Activated CD8-positive, alpha-beta memory T cell treated with anti-CD3 and anti-CD28 coated beads for 1 hour (primary cell): ENCODE data around the gene DAZAP1.

Experiments used
- DNase-seq, 2 donors: peaks; one replicate each; pipeline ENCODE4 v3.0.0-alpha.2; 2020; ENCODE audit warnings: low read depth in 1 of 2; ENCODE audit errors: extremely low read depth in 1 of 2

The DAZAP1 gene

DNA sequence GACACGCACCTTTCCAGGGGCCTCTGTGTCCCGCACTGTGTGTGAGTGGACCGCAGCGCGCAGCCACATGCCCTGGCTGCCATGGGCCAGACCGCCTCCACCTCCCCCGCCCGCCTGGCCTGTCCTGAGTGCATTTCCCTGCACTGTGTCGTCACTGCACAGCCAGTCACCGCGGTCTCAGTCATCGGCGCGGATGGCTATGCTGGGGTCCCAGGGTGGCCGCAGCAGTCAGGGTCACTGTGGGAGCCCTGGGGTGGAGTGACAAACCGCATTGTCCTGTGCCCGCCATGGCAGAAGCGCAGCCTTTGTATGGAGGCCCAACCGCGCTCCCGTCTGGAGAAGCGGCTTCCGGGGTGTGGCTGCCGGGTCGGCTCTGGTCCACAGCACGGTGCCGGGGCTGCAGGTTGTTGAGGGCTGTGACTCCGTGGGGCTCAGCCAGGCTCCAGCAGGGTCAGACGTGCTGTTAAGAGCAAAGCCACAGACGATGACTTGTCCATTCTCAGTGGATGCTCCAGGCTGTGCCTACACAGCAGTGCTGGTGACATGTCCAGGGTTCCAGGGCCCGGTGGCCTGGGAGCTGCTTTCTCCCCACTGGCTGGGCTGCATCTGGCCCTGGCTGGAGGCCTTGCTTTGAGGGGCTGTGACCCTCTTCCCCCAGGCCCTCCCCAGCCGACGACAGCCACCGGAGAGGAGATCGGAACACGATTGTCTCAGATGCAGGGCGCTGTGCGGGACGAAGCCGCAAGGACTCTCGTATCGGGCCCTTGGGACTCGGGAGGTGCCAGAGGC is 30.0 kb upstream of the DAZAP1 start:
- DNase-seq: no peak

DNA sequence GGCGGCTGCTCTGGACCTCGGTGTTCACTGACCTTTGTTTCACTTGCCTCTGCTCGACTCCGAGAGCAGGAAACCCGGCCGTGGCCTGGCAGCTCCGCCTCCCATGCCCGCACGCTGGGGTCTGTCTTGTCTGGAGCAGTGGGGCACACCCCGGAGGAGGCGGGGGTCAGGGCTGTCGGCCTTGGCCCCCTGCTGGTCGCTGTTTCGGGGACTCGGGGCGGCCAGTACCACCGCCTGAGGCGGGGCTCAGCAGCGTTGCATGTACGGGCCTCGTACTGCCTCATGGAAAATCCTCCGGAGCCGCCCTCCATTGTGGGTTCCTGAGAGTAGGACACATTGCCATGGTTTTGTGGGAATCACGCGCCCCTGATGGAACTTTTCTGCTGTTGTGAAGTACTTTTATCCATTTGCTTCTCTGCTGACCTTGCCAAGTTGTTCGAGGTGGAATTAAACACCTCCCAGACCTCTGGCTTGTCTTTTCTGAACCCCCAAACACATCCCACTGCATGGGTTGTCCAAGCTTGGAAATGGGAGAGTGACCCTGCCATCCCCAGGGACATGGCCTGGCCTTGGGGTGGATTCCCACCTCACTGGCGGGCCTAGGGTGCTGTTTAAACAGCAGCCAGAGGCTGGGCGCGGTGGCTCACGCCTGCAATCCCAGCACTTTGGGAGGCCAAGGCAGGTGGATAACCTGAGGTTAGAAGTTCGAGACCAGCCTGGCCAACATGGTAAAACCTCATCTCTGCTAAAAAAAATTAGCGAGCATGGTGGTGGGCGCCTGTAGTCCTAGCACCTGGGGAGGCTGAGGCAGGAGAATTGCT is 29.2 kb upstream of the DAZAP1 start:
- DNase-seq: no peak

DNA sequence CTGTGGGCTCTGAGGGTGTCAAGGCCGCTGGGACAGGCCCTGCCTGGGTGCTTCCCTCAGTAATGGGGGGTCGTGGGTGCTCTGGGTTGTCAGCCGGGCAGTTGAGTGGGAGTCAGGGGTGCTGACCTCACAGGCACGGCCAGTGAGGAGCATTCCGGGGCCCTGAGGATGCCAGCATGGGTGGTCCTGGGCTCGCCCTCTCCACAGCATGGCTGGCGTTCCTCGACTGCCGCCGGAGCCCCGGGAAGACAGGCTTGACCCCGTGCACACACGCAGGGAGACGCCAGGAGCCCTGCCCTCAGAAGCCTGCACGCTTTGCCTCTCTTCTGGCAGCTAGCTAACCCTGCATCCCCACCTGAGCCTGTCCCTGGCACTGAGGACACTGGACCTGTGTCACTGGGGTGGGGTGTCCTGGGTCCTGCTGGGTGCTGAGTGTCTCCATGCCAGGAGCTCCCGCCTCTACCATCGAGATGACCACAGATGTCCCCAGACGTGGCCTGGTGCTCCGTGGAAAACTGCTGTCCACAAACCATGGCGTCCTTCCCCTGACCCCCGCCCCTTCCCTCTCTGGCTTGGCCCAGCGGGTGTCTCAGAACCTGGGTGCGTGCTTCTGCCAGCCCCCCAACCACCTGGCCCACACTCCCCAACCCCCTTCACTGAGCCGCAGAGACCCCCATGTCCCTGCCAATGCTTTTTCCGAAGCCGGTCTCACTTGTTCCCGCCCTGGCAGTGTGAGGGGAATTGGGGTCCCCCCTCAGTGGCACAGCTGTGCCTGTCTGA is 28.1 kb upstream of the DAZAP1 start:
- no peak for DNase-seq

DNA sequence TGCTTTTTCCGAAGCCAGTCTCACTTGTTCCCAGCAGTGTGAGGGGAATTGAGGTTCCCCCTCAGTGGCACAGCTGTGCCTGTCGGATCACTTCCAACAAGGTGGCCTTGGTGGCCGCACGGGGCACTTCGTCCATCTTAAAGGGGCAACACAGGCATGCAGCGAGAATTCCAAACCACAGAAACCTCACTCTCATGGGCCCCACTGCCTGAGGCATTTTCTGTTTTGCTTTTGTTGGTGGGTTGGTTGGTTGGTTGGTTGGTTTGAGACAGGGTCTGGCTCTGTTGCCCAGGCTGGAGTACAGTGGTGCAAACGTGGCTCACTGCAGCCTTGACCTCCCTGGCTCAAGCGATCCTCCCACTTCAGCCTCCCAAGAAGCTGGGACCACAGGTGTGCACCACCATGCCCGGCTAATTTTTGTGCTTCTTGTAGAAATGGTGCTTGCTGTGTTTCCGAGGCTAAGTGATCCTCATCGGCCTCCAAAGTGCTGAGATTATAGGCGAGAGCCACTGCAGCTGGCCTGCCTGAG is 27.4 kb upstream of the DAZAP1 start:
- no peak for DNase-seq

DNA sequence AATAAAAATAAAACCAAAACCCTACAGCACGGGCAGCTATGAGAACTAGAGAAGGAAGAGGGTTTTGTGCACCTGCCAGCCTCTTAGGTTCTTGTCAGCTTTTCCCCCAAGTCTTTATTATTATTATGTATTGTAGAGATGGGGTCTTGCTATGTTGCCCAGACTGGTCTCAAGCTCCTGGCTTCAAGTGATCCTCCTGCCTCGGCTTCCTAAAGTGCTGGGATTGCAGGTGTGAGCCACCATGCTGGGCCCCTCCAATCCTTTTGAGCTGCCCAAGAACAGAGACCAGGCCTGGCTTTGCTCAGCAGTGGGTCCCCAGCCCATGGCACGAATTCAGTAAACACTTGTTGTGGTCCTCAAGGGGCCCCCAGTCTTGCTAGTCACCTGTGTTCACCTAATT is 25.1 kb upstream of the DAZAP1 start:
- no peak for DNase-seq

DNA sequence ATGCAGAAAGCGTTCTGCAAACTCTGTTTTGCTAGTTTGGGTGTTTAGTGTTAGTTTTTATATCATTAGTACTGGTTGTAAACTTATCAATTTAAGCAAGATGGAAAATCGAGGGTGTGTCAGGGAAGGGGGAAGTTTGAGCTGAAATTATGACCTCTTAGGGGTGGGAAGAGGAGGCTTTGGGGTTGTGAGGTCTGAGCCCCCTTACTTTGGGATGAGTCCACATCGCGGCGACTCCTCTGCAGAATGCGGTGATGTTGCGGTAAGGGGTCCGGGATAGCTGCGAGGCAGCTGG is 24.4 kb upstream of the DAZAP1 start:
- DNase-seq: no peak

DNA sequence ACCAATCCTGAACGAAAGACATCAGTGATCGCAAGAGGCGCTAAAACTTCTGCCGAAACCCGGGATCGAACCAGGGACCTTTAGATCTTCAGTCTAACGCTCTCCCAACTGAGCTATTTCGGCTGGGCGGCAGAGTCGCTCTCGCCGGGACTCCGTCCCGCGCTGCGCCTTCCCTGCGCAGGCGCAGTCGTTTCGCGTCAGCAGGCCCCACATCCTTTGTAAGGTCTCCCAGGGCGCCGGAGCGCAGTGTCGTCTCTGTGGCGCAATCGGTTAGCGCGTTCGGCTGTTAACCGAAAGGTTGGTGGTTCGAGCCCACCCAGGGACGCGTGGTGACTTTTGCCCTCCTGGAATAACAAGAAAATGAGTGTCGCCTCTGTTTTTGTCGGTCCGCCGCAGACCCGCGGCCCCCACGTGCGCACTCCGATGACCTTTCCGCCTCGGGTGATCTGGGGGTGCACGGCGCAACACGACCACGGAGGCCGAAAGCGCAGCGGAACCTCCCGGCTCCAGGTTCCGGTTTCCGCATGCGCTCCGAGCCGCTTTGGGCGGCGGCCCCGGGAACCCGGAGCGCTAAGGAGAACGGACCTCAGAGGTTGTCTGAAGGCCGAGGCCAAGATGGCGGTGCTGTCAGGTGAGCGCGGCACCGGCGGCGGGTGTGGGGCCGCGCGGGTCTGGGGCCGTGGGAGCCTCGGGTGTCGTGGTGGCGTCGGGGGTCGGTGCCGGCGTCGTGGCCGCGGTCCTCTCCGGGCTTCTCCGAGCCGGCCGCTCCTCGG is 23.9 kb upstream of the DAZAP1 start, which contains the start of gene NDUFS7:
Gene NDUFS7 (plus strand): TSS at position 596 of the 773 bp plus-strand sequence. CDS start 20 bp downstream, at position 616.
- DNase-seq: peak; percentile 75 to 89

DNA sequence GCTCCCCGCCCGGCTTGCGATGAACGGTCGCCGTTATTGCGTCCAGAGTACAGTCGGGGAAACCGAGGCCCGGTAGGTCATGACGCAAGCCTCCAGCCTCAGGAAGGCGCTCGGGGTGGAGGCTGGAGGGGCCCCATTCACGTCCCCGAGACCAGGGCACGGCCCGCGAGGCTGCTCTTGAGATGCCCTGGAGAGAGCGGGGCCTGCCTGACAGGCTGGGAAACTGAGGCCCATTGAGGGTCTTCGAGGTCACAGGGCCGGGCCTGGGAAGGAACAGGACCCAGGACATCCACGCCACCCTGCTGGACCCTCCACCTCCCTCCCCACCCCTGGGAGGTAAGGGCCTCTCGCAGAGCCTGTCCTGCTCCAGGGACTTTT is 23.3 kb upstream of the DAZAP1 start:
- no peak for DNase-seq

DNA sequence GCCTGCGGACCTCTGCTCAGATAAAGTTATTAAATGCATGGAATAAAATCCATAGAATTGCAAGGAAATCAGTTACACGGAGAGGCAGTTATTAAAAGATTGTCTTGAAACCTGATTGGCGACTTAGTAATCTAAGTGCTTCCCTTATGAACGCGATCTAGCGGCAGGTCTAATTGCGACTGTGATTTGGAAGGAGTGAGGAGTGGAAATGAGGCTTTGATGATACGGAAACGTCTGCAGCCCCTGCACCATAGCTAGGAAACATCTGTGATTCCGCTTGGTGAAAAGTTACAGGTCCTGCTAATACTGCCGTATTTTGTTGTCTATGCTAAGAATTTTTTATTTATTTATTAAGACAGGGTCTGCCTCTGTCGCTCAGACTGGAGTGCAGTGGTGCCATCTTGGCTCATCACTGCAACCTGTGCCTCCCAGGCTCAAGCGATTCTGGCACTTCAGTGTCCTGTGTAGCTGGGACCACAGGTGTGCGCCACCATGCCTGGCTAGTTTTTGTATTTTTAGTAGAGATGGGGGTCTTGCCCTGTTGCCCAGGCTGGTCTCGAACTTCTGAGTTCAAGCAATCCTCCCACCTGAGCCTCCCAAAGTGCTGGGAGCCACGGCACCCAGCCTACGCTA is 22.8 kb upstream of the DAZAP1 start:
- DNase-seq: no peak

DNA sequence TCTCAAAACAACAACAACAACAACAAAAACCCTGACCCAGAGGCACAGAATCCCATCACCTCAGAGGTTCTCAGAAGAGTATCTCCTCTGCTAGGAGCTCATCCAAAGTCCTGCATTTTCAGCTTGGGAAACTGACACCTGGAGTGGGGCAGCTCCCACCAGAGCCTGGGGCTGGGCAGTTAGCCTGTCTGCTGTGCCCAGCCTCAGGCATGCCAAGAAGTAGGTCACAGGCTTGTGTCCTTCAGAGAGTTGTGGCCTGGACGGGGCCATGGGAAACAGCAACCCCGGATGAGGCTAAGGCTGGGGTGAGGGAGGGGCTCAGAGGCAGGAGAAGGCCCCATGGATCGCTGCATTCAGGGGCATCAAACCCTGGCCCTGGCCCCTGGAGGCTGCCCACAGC is 21.6 kb upstream of the DAZAP1 start:
- DNase-seq: no peak

DNA sequence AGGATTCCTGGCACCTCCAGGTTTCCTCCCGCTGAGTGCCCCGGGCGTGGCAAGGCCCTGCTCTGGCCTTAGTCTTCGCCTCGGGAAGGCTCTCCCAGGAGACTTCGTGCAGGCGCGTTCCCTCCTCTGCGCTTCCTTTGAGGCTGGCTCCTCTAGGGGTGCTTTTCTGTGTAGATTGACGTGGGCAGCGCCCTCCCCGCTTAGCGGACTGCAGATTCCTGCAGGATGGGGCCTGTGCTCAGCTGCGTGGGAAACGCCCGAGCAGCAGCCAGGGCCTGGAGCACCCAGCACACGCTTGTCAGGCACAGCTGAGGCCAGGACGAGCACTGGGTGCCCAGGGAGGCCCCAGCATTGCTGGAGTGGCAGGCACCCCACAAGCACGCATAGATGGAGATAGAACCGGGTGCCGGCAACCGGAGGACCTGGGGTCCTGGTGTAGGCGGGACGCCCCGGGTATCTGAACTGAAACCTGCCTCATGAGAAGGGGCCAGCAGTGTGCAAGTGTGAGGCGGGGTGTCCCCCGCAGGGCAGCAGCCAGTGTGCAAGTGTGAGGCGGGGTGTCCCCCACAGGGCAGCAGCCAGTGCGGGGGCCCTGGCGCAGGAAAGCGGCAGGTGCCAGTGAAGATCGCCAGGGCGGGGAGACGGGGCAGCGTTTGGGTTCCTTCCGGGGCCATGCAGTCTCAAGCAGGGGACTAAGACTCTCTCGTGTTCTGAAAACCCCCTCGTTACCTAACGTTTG is 20.3 kb upstream of the DAZAP1 start:
- no peak for DNase-seq

DNA sequence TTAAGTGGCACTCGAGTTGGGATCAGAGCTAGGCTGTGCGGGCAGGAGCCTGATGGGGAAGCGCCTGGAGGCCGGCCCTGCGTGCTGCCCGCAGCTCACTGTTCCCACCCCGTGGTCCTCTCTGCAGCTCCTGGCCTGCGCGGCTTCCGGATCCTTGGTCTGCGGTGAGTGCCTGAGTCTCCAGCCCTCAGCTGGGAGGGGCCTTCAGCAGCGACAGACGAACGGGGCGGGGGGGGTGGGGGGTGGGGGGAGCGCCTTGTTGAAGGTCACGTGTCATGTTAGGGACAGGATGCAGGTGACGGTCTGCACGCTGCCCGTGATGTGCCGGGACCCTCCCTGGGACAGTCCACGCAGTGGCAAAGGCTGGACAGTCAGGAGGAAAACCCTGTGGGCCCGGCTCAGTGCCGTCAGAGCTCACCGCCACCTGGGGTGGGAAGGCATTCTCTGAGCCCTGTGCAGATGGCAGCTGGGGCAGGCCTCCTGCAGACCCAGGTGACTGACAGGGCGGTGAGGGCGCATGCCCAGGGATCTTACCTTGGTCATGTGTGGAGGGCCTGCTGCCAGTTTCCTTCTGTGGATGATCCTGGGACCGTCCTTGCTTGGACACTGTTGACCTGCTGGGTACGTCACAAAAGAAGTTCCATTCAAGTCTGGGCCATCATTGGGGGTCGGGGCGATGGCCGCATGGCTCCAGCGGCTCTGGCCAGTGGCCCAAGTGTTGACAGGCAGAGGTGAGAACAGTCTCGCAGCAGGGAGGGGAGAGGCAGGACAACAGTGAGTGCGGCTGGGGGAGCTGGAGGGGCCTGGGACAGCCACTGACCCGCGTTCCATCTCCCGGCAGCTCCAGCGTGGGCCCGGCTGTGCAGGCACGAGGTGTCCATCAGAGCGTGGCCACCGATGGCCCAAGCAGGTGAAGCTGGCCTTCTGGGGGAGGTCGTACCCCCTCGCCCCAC is 19.4 kb upstream of the DAZAP1 start:
- DNase-seq: no peak

DNA sequence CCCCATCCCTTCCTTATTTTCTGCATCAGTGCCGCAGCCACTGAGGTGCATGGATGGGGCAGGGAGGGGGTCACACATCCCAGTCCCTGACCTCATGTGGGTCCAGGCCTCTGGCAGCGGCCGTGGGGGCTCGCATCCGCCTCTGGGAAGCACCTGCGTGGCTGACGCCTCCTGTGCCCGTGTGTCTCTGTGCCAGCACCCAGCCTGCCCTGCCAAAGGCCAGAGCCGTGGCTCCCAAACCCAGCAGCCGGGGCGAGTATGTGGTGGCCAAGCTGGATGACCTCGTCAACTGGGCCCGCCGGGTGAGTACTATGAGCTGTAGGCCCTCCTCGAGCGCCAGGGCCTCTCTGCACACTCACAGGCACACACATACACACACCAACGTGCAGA is 18.8 kb upstream of the DAZAP1 start:
- no peak for DNase-seq

DNA sequence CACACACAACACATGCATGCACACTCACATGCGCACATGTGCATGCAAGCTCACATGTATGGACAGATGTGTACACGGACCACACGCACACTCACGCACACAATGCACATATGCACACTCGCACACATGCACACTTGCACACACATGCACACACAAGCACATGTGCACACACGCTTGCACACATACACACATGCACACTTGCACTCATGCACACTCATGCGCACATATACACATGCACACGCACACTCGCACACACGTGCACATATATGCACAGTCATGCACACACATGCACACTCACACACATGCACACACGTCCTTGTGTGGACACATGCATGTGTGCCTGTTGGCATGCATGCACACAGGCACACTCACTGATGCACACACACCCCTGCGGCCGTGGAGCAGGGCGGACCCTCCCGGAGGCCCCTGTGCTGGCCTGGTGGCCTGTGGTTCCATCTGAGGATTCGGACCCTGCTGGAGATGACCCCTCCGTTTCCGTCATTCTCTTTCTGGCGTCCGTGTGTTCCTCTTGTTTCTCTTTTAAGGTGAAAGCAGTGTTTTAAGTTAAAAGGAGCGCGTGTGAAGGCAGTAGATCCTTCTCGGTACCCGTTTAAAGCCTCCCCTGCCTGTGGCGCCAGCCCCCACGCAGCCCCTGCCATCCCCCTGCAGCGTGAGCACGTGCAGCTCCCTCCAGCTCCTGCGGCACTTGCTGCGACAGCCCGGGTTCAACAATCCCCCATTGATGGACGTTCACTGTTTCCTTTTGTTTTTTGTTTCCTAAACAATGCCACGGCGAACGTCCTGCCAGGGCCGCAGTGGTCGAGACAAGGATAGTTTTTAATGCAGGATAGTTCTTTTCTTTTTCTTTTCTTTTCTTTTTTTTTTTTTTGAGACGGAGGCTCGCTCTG is 18.1 kb upstream of the DAZAP1 start:
- no peak for DNase-seq

DNA sequence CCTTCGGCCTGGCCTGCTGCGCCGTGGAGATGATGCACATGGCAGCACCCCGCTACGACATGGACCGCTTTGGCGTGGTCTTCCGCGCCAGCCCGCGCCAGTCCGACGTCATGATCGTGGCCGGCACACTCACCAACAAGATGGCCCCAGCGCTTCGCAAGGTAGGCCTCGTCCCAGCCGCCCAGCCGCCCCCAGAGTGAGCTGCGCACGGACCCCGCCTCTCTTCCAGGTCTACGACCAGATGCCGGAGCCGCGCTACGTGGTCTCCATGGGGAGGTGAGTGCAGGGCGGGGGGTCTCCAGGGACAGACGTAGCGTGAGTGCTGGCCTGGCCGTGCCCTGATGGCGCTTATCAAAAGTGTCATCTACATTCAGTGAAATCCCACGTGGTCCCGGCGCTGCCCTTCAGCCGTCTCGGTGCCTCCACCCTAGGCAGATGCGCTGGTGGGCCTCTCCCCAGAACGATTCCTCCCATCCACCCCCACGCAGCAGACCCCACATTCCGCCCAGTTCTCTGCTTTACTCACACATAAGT is 16.4 kb upstream of the DAZAP1 start:
- no peak for DNase-seq

DNA sequence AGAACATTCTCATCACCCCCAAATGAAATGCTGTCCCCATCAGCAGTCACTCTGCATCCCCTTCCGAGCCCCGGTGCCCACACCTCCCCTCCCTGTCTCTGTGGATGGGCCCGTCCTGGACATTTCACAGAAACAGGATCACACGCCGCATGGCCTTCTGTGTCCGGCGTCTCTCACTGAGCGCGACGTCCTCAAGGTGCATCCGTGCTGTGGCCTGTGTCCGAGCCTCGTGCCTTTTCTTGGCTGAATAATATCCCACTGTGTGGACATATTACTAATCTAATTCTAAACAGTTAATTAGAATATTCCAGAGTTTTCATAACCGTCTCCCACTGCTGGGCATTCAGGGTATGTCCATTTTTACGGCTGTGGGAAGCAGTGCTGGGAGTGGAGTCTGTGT is 15.0 kb upstream of the DAZAP1 start:
- DNase-seq: no peak

DNA sequence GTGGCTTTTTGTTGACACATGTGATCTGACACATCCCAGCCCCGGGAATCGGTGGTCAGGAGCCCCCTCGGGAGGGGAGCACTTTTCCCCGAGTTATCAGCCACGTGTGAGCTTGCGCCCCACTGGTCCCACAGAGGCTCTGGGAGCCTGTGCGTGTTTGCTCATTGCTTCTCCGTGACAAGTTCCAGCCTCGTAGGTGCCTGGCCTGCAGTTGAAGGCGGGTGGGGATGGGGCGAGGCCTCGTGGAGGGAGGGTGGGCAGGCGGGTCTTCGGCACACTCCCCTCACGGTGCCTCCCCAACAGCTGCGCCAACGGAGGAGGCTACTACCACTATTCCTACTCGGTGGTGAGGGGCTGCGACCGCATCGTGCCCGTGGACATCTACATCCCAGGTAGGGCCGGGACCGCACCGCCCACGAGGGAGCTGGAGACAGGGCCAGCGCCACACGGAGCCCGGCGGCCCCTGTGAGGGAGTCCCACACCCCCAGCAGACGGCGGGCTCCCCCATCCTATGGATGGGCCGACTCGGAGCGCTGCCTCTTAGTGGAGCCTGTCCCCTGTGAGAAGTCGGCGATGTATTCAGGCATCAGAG is 14.4 kb upstream of the DAZAP1 start:
- no peak for DNase-seq
